HCT116 (cell line): ENCODE measurements around the gene FGGY. TPM values are rescaled to one million over a fixed set of nuclear protein-coding genes. Genes with fewer than 3 reads are reported as not detected.

Source experiments
- ATAC-seq: fragments of 200-7000 bp; cut with Tn5 transposase; 2 replicates; pipeline ENCODE4 v1.9.1; 2020; ENCODE audit warnings: mild to moderate bottlenecking, moderate library complexity
- BruUV-seq: library from RNA; stranded (reverse); fragments of 400-500 nt; replicated peaks from 2 replicates; lab custom pipeline; 2021; lab: Mats Ljungman, UMichigan
- CTCF ChIA-PET: fragments of 300-600 bp; sonication (Branson Sonifier 250); formaldehyde crosslinking; loops from one replicate; lab custom pipeline; 2021; ENCODE audit warnings: antibody characterized with exemption; lab: Charles Lee
- POLR2A ChIA-PET: fragments of 300-600, 350-600 bp; sonication (Branson Sonifier 250); formaldehyde crosslinking; loops from one replicate; lab custom pipeline; 2021; ENCODE audit warnings: antibody characterized with exemption; lab: Charles Lee
- RAD21 ChIA-PET, 2 experiments: fragments of 300-600 bp; sonication (Branson Sonifier 250); formaldehyde crosslinking; loops; one replicate each; lab custom pipeline; 2023; ENCODE audit warnings: low total read pairs in 2 of 2; ENCODE audit not compliant: uncharacterized antibody in 2 of 2, unreplicated experiment in 2 of 2, low non-redundant PET in 1 of 2; lab: Charles Lee
- DNase-seq: peaks from one replicate; pipeline ENCODE4 v3.0.0-alpha.2; 2010; ENCODE audit warnings: low read depth, low spot score
- H2AFZ ChIP-seq: fragments of 200-600 bp; shearing (Covaris generic), sonication (generic); 2 replicates; pipeline ENCODE4 v1.6.1; 2017; ENCODE audit warnings: low read depth, mixed run types, mixed read lengths, antibody characterized with exemption, low read length; ENCODE audit not compliant: poor library complexity, severe bottlenecking
- H3K27ac ChIP-seq: 2 replicates; pipeline ENCODE4 v1.5.1; 2012; ENCODE audit warnings: low read depth, low read length
- H3K27me3 ChIP-seq: fragments of 200-600 bp; sonication (generic); 2 replicates; pipeline ENCODE4 v1.6.1; 2016; ENCODE audit warnings: mixed run types, low read length, mixed read lengths; ENCODE audit not compliant: insufficient read depth
- H3K36me3 ChIP-seq, 2 experiments: fragments of 200-500 bp in 1 of 2; fragments of 200-600 bp in 1 of 2; sonication (Bioruptor generic) in 1 of 2; sonication (generic) in 1 of 2; 2 replicates each; pipeline versions ENCODE4 v1.5.1 to v1.6.1; 2014 to 2016; ENCODE audit warnings: low read length in 2 of 2, inconsistent platforms in 1 of 2, mixed read lengths in 1 of 2, mixed run types in 1 of 2; ENCODE audit not compliant: insufficient read depth in 2 of 2, control insufficient read depth in 1 of 2
- H3K4me1 ChIP-seq, 2 experiments: fragments of 200-600 bp in 1 of 2; sonication (generic) in 1 of 2; 2 replicates each; pipeline versions ENCODE4 v1.5.1 to v1.6.1; 2012 to 2017; ENCODE audit warnings: low read length in 2 of 2, inconsistent platforms in 1 of 2, mild to moderate bottlenecking in 1 of 2, mixed read lengths in 1 of 2, mixed run types in 1 of 2, moderate library complexity in 1 of 2; ENCODE audit not compliant: insufficient read depth in 2 of 2, control insufficient read depth in 1 of 2
- H3K4me2 ChIP-seq: fragments of 200-600 bp; sonication (generic); 2 replicates; pipeline ENCODE4 v1.6.1; 2017; ENCODE audit warnings: mixed run types, low read length, mixed read lengths
- H3K4me3 ChIP-seq, 2 experiments: fragments of 200-600 bp in 1 of 2; sonication (generic) in 1 of 2; replicated peaks in 1 of 2; 2 replicates each; pipeline ENCODE4 v1.5.1; 2011 to 2016; ENCODE audit warnings: low read length in 2 of 2, control low read depth in 1 of 2, low read depth in 1 of 2, mild to moderate bottlenecking in 1 of 2, mixed read lengths in 1 of 2, mixed run types in 1 of 2
- H3K79me2 ChIP-seq: fragments of 200-600 bp; sonication (generic); 2 replicates; pipeline ENCODE4 v1.6.1; 2017; ENCODE audit warnings: mild to moderate bottlenecking, mixed run types, low read length, moderate library complexity, mixed read lengths; ENCODE audit not compliant: insufficient read depth
- H3K9ac ChIP-seq: fragments of 200-600 bp; sonication (generic); 2 replicates; pipeline ENCODE4 v1.6.1; 2016; ENCODE audit warnings: low read length, mixed read lengths
- H3K9me2 ChIP-seq: fragments of 200-600 bp; sonication (generic), shearing (Covaris generic); 2 replicates; pipeline ENCODE4 v1.6.1; 2017; ENCODE audit warnings: mixed run types, mild to moderate bottlenecking, moderate library complexity; ENCODE audit not compliant: insufficient read depth
- H3K9me3 ChIP-seq, 2 experiments: fragments of 200-500 bp in 1 of 2; fragments of 200-600 bp in 1 of 2; sonication (Bioruptor generic) in 1 of 2; sonication (generic) in 1 of 2; 2 replicates each; pipeline ENCODE4 v1.6.1; 2014 to 2017; ENCODE audit warnings: low read length in 2 of 2, mixed read lengths in 2 of 2, inconsistent platforms in 1 of 2, low read depth in 1 of 2, mild to moderate bottlenecking in 1 of 2, mixed run types in 1 of 2, moderate library complexity in 1 of 2; ENCODE audit not compliant: control insufficient read depth in 1 of 2, insufficient read depth in 1 of 2
- H4K20me1 ChIP-seq: fragments of 200-600 bp; sonication (generic), shearing (Covaris generic); 2 replicates; pipeline ENCODE4 v1.6.1; 2017; ENCODE audit warnings: mixed run types, mild to moderate bottlenecking, moderate library complexity; ENCODE audit not compliant: insufficient read depth
- ATF3 ChIP-seq: IDR thresholded peaks from 2 replicates; pipeline ENCODE4 v1.6.1; 2012
- CBX3 ChIP-seq: IDR thresholded peaks from 2 replicates; pipeline ENCODE4 v1.6.1; 2012; ENCODE audit warnings: low read depth
- ELF1 ChIP-seq: IDR thresholded peaks from 2 replicates; pipeline ENCODE4 v1.6.1; 2012; ENCODE audit warnings: low read depth, borderline replicate concordance
- EZH2 ChIP-seq: fragments of 200-600 bp; sonication (generic); IDR thresholded peaks from 2 replicates; pipeline ENCODE4 v1.6.1; 2017; ENCODE audit warnings: antibody characterized with exemption, mixed run types
- EZH2phosphoT487 ChIP-seq: fragments of 200-600 bp; IDR thresholded peaks from 2 replicates; pipeline ENCODE4 v1.6.1; 2018; ENCODE audit warnings: antibody characterized with exemption, borderline replicate concordance
- JUND ChIP-seq: IDR thresholded peaks from 2 replicates; pipeline ENCODE4 v1.6.1; 2012
- MAX ChIP-seq: IDR thresholded peaks from 2 replicates; pipeline ENCODE4 v1.6.1; 2012
- RAD21 ChIP-seq: IDR thresholded peaks from 2 replicates; pipeline ENCODE4 v1.6.1; 2012; ENCODE audit warnings: low read depth, mild to moderate bottlenecking
- ZBTB33 ChIP-seq: IDR thresholded peaks from 2 replicates; pipeline ENCODE4 v1.6.1; 2011; ENCODE audit warnings: mild to moderate bottlenecking, low read length, moderate library complexity; ENCODE audit not compliant: insufficient replicate concordance; ENCODE audit errors: extremely low read depth
- ZFX ChIP-seq: fragments of 450-650 bp; IDR thresholded peaks from 2 replicates; pipeline ENCODE4 v1.6.1; 2017
- ZNF274 ChIP-seq: fragments of 200-500 bp; sonication (Bioruptor generic); IDR thresholded peaks from 2 replicates; pipeline ENCODE4 v1.6.1; 2014; ENCODE audit warnings: mild to moderate bottlenecking, low read depth, low read length, inconsistent platforms
- intact Hi-C: fragments of 100-400 bp; cut with micrococcal nuclease; formaldehyde crosslinking; loops from 2 replicates; pipeline ENCODE4 v1.10.0; 2022
- total RNA-seq: library from RNA; stranded (reverse); gene quantifications from one replicate; pipeline ENCODE4 v1.2.1, GENCODE V29; 2021; ENCODE audit not compliant: unreplicated experiment

Gene FGGY
- total RNA-seq, 1 experiment from 2014 or later: 10.6 TPM

- Histone ChIP-seq H3K4me2 (no peak overlapping the region), H3K4me3 (no peak overlapping the region), H3K9me2 (no peaks in the 10 kb centered on the region), H3K9ac (no peak overlapping the region), H3K79me2 (no peaks in the 10 kb centered on the region), H2AFZ (no peak overlapping the region), H3K27me3 (no peaks in the 10 kb centered on the region), H3K36me3 (no peaks in the 10 kb centered on the region), H4K20me1 (no peaks in the 10 kb centered on the region), H3K27ac (no peak overlapping the region), H3K4me1 (no peaks in the 10 kb centered on the region), H3K9me3 (no peaks in the 10 kb centered on the region)
- intact Hi-C loops: no loop called here
- RAD21 ChIA-PET: no interaction called here
- CTCF ChIA-PET: no interaction called here
- DNase-seq (no peak), ATAC-seq (no peak)
- POLR2A ChIA-PET: no interaction called here
- TF ChIP-seq EZH2: no peak
- no peak for TF ChIP-seq RAD21
- no peak for TF ChIP-seq ZBTB33
- TF ChIP-seq ELF1: no peak
- TF ChIP-seq EZH2phosphoT487: no peak
- no peak for TF ChIP-seq ZNF274
- no peak for TF ChIP-seq CBX3
- no peak for TF ChIP-seq JUND
- TF ChIP-seq ZFX: no peak
- no peak for TF ChIP-seq ATF3
- TF ChIP-seq MAX: no peak
- no TSS peak for BruUV-seq
These were observed 35.4 kb upstream of the FGGY start for GRCh38 chr1:59261537-59261936.
